GM18909 (cell line): ENCODE measurements around the gene ZDHHC7.

Source experiments
- ATAC-seq: cut with Tn5 transposase; IDR thresholded peaks from one replicate; pipeline ENCODE4 v1.9.1; 2021; ENCODE audit warnings: mild to moderate bottlenecking; ENCODE audit not compliant: unreplicated experiment, poor library complexity

Gene ZDHHC7

GRCh38 chr16:85025781-85026653 lies 14.7 kb upstream of the ZDHHC7 start:
- ATAC-seq = no peak

- ATAC-seq = no peak
These were observed 8.4 kb upstream of the ZDHHC7 start for GRCh38 chr16:85019659-85020245.

- ATAC-seq = no peak
These were observed 7.3 kb upstream of the ZDHHC7 start for GRCh38 chr16:85018529-85019236.

- no peak for ATAC-seq
These were observed 6.3 kb upstream of the ZDHHC7 start for GRCh38 chr16:85017633-85018032.

- ATAC-seq = no peak
These were observed 5.8 kb upstream of the ZDHHC7 start for GRCh38 chr16:85017151-85017550.

GRCh38 chr16:85015481-85016187 lies 4.3 kb upstream of the ZDHHC7 start:
- no peak for ATAC-seq

GRCh38 chr16:85014311-85014710 lies 3.0 kb upstream of the ZDHHC7 start:
- no peak for ATAC-seq

GRCh38 chr16:85011846-85012284 lies 530 bp upstream of the ZDHHC7 start:
- ATAC-seq = peak; percentile 5

GRCh38 chr16:85010446-85010930 lies 847 bp downstream of the ZDHHC7 start:
- no peak for ATAC-seq

GRCh38 chr16:85008271-85008670 lies 3.1 kb downstream of the ZDHHC7 start:
- ATAC-seq = no peak

- no peak for ATAC-seq
These were observed 3.7 kb downstream of the ZDHHC7 start for GRCh38 chr16:85007496-85008214.

- ATAC-seq = no peak
These were observed 4.7 kb downstream of the ZDHHC7 start for GRCh38 chr16:85006639-85007038.

- ATAC-seq = no peak
These were observed 5.9 kb downstream of the ZDHHC7 start for GRCh38 chr16:85005285-85006069.

- no peak for ATAC-seq
These were observed 6.6 kb downstream of the ZDHHC7 start for GRCh38 chr16:85004587-85005205.

GRCh38 chr16:85003725-85004586 lies 7.4 kb downstream of the ZDHHC7 start:
- no peak for ATAC-seq

- no peak for ATAC-seq
These were observed 8.3 kb downstream of the ZDHHC7 start for GRCh38 chr16:85003076-85003475.

- no peak for ATAC-seq
These were observed 8.7 kb downstream of the ZDHHC7 start for GRCh38 chr16:85002608-85003007.

- ATAC-seq = no peak
These were observed 9.2 kb downstream of the ZDHHC7 start for GRCh38 chr16:85002099-85002541.
